Stimulated activated CD4-positive, alpha-beta T cell treated with anti-CD3 and anti-CD28 coated beads, Interleukin-15, amount 100 ng/mL, for 48 hours (primary cell): ENCODE results near the gene ASTN1.

Experiments
- DNase-seq, 2 donors: peaks; one replicate each; pipeline ENCODE4 v3.0.0-alpha.2; 2020; ENCODE audit warnings: low read depth in 2 of 2

ASTN1 gene

DNA sequence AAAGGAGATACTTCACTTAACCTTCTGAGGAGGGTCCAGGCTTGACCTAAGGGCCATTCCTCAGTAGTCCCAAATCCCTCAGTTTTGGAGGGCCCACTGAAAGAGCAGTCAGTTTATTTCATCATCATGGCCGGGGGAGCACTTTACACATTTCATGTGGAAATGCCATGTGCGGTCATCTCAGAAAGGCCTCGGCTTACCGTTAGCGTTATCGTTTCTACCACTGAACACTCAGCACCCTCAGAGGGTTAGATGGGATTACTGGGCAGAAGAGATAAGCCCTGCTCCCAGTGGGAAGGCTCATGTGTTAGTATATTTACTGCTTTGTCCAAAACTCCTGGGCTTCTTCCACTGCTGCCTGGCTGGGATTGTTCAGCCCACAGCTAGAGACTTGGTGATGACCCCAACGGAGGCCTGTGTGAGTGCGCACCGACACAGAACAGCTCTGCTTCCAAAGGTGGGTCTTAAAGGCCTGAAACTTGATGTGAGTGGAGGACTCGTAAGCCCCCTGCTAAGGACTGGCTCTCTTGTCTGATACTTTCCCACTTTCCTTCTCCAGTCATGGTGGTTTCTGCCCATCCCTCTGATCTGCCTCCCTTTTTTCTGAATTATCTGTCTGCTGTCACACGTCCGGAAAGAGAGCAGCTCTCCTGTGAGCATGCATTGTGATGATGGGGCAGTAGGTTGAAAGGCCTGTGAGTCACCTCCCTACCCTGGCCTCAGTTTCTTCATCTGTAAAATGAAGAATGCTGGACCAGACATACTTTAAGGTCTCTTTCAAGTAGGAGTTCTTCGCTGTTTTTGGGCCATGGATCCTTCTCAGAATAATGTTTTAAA, 284.5 kb downstream of the ASTN1 start:
- DNase-seq = no peak

- no peak for DNase-seq
Observed at GRCh38 chr1:176878750-176879536, 285.6 kb downstream of the ASTN1 start.

DNA sequence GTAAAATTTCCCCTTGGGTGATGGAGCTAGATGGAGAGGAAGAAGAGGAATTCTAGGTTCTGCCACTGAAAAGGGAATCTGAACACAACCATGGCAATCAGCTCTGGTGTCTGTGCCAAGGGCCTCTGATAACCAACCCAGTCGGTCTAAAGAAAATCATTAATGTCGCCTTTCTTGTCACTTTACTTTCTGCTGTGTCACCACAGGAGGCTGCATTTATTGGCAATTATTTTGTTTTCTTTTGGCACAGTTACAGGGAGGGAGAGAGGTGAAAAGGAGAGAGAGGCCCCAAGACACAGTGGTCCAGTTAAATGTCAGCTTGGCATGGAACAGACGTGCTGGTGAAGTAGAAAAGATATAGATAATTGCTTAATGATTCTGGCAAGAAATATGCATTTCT, 287.0 kb downstream of the ASTN1 start:
- no peak for DNase-seq

- no peak for DNase-seq
Observed at GRCh38 chr1:176876966-176877515, 287.5 kb downstream of the ASTN1 start.

DNA sequence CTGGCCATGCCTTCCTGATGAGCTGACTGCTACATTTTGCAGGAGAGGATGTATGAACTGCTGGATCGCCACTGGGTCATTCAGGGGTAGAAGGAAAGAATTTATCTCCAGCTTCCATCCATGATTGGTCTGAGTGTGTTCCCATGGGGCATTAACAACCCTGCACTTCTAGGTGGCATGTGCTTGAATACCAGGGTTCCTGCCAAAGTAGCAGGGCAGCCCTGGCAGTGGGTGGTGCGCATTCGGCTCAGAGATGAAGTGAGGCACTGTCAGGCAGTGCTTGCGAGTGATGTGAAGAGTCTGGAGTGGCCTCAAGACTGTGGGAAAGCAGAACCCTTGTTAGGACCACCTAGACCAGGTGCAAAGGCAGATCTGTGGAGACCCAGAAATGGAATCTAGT, 294.9 kb downstream of the ASTN1 start:
- no peak for DNase-seq

GRCh38 chr1:176866011-176866714, 298.3 kb downstream of the ASTN1 start:
- DNase-seq = no peak

DNA sequence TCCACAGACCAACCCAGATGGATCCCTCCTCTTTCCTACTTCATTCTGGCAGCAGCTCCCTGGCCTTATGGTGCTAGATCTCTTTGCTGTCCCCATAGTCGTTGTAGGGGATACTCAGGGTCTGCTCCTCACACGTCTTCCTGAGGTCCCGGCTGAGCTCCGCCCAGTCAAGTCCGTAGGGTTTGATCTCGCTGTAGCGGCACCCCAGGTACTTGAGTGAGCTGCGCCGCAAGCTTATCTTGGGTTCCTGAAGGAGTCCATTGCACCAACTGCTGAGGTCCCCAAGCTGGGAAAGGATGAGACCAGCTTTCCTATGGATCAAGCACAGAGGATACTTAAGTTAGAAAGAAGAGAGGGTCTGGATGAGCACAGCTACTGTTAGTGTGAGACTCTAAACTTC, 300.3 kb downstream of the ASTN1 start:
- DNase-seq = no peak

DNA sequence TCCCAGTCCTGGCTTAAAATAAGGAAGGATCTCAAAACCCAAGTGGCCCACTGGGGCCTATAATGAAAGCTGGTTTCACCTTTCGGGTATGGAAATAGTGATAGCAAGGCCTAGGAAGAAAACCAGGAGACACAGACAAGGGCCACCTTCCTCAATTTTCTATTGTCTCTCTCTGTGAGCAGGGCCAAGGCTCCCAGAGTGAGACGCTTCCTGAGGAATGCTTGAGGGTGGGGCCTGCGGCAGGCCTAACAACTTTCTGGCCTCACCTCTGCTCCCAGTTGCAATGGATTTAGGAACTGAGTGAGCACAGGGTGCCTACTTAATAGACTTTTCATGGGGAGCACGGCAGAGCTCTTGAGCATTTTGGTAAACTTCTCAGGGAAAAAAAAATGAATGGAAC, 300.9 kb downstream of the ASTN1 start:
- no peak for DNase-seq

- DNase-seq = no peak
Observed at GRCh38 chr1:176858433-176858916, 306.0 kb downstream of the ASTN1 start.

DNA sequence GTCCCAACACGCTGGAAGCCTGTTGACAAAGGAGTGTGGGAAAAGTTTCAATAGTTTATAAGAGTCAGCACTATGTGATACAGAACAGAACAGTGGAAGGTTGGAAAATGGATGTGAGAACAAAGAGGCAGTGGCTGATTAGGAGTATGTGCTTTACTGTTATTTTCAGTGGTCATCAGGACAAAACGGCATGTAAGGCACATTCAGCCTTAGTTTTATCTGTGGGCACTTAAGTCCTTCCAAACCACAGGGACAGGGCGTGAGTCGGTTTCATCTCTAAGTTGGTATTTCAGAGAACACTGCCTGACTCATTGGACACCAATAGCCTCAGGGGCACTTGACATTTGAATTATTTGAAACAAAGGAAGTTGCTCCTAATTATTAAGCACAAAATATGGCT, 306.9 kb downstream of the ASTN1 start:
- DNase-seq = no peak

DNA sequence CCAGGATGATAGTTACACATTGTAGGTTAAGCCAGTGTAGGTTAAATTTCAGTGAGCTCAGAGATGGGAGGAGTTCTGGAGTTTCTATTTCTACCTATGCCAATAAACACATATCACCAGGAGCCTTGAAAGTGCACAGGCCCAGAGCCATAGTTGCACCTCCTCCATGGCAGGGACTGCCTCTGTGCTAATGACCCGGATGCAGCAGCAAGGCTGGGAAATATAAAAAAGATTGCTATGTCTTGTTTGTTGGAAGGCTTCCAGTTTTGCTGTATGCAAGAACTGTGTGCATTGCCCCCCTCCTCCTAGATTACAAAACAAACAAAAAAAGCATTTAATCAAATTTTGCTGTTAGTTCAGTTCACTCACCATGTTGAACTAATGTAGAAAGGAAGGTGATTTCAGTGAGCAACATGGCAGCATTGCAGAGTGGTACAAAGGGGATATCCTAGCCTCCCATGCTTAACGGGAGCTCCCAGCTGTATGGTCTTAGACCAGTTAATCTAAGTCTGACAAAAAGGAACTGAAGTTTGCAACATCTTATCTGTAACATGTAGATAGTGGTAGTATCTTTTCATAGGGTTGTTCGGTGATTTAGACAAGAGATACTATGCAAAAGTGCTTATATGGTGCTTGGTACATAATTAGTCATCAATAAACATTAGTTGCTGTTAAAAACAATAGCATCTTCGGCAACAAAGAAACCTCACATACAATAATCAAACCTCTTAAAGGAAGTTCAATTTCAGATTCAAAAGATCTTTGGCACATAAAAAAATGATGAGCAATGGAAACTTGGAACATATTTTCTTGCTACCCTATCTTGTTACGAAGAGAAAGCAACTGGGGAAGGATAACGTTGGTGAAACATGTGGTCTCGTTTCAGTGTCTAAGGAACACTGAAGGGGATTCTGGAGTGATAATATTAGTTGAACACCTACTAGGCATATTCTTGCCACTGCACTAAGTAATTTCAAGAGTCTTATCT, 309.5 kb downstream of the ASTN1 start:
- DNase-seq = no peak

GRCh38 chr1:176854121-176854520, 310.4 kb downstream of the ASTN1 start:
- DNase-seq = no peak

- no peak for DNase-seq
Observed at GRCh38 chr1:176853503-176853902, 311.0 kb downstream of the ASTN1 start.

- DNase-seq = no peak
Observed at GRCh38 chr1:176852124-176852523, 312.4 kb downstream of the ASTN1 start.

GRCh38 chr1:176850871-176851270, 313.6 kb downstream of the ASTN1 start:
- no peak for DNase-seq

- DNase-seq = no peak
Observed at GRCh38 chr1:176849281-176849680, 315.2 kb downstream of the ASTN1 start.

DNA sequence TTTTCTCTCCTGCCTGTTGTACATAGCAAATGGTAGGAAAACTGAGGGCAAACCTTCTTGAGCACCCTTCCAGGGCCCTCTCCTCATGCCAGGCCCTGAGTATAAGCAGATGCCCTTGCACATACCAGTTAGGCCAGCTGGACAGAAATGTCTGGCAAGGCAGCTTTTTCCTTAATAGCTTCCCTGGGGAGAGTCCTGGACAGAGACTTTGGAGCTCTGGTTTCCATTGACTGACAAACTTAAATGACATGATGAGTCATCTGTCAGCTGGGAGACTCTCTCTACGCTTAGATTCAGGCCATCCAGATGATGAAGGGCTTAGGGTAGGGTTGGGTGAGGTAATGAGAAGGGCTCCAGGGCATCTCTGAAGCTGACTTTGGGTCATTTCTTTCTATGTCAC, 317.5 kb downstream of the ASTN1 start:
- no peak for DNase-seq

DNA sequence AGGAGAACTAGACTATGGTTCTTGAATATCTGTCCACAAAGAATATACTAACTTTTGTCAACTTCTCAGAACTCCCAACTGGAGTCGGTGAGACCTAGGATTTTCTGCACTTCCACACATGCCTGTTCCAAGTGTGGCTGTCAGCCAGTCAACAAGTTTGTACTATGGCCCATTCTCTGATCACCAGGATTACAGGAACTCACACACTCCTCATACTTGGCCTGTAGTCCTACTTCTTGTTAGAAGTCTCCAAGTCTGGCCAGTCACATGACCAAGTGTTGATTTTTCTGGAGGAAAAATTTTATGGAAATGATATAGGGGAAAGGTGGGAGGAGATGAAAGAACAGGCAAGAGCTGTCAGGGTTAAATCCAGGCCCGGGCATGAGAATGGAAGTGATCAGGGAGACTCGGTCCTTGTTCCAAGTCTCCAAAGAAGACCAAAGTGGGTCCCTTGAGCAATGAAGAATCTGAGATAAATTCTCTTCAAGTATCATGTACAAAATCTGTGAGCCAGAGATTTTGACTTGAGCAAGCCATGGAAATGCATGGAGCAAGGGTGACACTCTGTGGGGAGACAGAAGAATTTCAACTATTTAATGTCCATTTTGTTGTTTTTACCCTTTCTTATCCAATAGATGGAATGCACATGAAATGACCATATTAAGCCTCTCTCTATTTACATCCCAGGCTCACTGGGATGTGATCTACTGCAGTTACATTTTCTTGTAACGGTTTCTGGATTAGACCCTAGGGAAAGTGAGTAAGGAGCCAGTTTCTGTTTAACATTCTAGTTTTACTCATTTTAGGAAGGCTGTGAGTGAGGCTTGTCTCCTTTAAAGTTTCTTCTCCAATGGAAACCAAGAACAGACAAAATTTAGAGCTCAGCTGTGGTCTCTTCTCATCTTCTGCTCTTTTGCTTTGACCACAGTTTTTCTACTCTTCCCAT, 320.9 kb downstream of the ASTN1 start:
- no peak for DNase-seq

DNA sequence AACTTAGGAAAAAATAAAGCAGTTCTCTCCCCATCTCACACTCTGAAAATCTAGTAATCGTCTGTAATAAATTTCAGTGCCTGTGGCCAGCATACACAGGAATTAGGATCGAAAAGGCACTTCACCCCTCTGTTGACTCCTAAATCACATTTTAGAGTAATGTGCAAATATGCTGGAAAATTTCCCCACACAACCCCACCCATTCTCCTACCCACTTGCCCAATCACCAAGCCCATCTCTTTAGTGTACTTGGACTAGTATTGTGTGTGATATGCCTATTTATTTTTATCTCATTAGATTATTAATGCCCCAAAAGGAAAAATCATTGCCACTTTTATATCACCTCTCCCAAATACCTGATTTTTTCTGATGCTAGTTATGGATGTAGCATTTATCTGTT, 323.3 kb downstream of the ASTN1 start:
- DNase-seq = no peak

DNA sequence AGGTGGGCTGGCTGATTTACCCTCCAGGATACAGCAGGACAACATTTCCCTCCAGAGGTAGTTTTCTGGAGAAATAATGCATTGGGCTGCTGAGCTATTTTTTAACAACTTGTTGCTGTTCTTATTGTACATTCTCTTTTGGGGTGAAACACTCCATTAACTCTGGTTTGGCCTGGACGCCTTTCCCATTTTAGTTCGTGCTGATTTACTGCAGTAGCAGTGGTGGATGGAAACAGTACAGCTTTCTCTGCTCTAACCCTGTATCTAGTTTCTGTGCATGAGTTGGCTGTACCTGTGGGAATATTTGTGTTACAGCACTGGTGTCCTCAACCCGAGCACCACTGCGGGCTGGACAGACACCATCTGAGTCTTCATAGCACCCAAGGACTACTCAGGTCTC, 325.3 kb downstream of the ASTN1 start:
- DNase-seq = no peak
